Right kidney (tissue), 1 donor: ENCODE measurements around the gene RRBP1.

Experiments used
- DNase-seq: peaks from one replicate; pipeline ENCODE4 v3.0.0-alpha.2; 2016

The RRBP1 gene

GRCh38 chr20:17635332-17636244 is 46.5 kb downstream of the RRBP1 start:
- DNase-seq: no peak

- no peak for DNase-seq
Observed at GRCh38 chr20:17634661-17635331, 47.2 kb downstream of the RRBP1 start.

- no peak for DNase-seq
Observed at GRCh38 chr20:17633850-17634500, 48.1 kb downstream of the RRBP1 start.

GRCh38 chr20:17633221-17633849 is 48.7 kb downstream of the RRBP1 start:
- no peak for DNase-seq

- DNase-seq: no peak
Observed at GRCh38 chr20:17631576-17632319, 50.3 kb downstream of the RRBP1 start.

GRCh38 chr20:17630806-17631195 is 51.2 kb downstream of the RRBP1 start:
- DNase-seq: no peak

- no peak for DNase-seq
Observed at GRCh38 chr20:17630151-17630805, 51.8 kb downstream of the RRBP1 start.

GRCh38 chr20:17629678-17630089 is 52.4 kb downstream of the RRBP1 start:
- DNase-seq: no peak

- DNase-seq: no peak
Observed at GRCh38 chr20:17629025-17629424, 53.0 kb downstream of the RRBP1 start.

GRCh38 chr20:17628101-17628841 is 53.8 kb downstream of the RRBP1 start:
- no peak for DNase-seq

- no peak for DNase-seq
Observed at GRCh38 chr20:17627101-17627955, 54.7 kb downstream of the RRBP1 start.

- DNase-seq: no peak
Observed at GRCh38 chr20:17626217-17627007, 55.6 kb downstream of the RRBP1 start.

- DNase-seq: no peak
Observed at GRCh38 chr20:17625246-17626051, 56.6 kb downstream of the RRBP1 start.

GRCh38 chr20:17624551-17625245 is 57.3 kb downstream of the RRBP1 start:
- DNase-seq: no peak

- no peak for DNase-seq
Observed at GRCh38 chr20:17624070-17624469, 58.0 kb downstream of the RRBP1 start.

GRCh38 chr20:17622851-17623508 is 59.1 kb downstream of the RRBP1 start:
- no peak for DNase-seq
